HepG2 (cell line): ENCODE results near the gene SHISA5. TPM values are rescaled to one million over a fixed set of nuclear protein-coding genes. Genes with fewer than 3 reads are reported as not detected.

Experiments
- BHLHE40 ChIP-seq: IDR thresholded peaks from 2 replicates; pipeline ENCODE4 v1.6.1; 2011; ENCODE audit warnings: low read length, improper control_type of control experiment
- BRCA1 ChIP-seq: sonication (generic); formaldehyde crosslinking; IDR thresholded peaks from 2 replicates; pipeline ENCODE4 v1.4.0; 2020; ENCODE audit warnings: missing genetic modification reagents
- CAMTA2 ChIP-seq: sonication (generic); formaldehyde crosslinking; IDR thresholded peaks from 2 replicates; pipeline ENCODE4 v1.4.0; 2020; ENCODE audit warnings: mild to moderate bottlenecking, missing genetic modification reagents, borderline replicate concordance
- CHD2 ChIP-seq: IDR thresholded peaks from 2 replicates; pipeline ENCODE4 v1.6.1; 2011; ENCODE audit warnings: low read depth, low read length, improper control_type of control experiment
- DNMT3B ChIP-seq: conservative IDR thresholded peaks from 2 replicates; pipeline ENCODE4 v1.6.1; 2016; ENCODE audit warnings: missing biosample characterization, control low read depth
- IKZF5 ChIP-seq: IDR thresholded peaks from 2 replicates; pipeline ENCODE4 v1.6.1; 2018; ENCODE audit warnings: missing genetic modification reagents, mild to moderate bottlenecking, missing compliant biosample characterization
- NCOA2 ChIP-seq: sonication (generic); formaldehyde crosslinking; IDR thresholded peaks from 2 replicates; pipeline ENCODE4 v1.8.0; 2022; ENCODE audit warnings: inconsistent platforms
- RFXANK ChIP-seq: IDR thresholded peaks from 2 replicates; pipeline ENCODE4 v1.6.1; 2016
- RXRA ChIP-seq: sonication (generic); formaldehyde crosslinking; IDR thresholded peaks from 2 replicates; pipeline ENCODE4 v1.5.1; 2020; ENCODE audit warnings: missing genetic modification reagents
- SNAPC4 ChIP-seq: sonication (generic); formaldehyde crosslinking; IDR thresholded peaks from 2 replicates; pipeline ENCODE4 v1.4.0; 2020; ENCODE audit warnings: mild to moderate bottlenecking, missing genetic modification reagents
- TAF1 ChIP-seq: sonication (generic); formaldehyde crosslinking; IDR thresholded peaks from 2 replicates; pipeline ENCODE4 v1.4.0; 2020; ENCODE audit warnings: missing genetic modification reagents
- ZBTB8A ChIP-seq: sonication (generic); formaldehyde crosslinking; IDR thresholded peaks from 2 replicates; pipeline ENCODE4 v1.4.0; 2020; ENCODE audit warnings: mild to moderate bottlenecking, low read depth, missing genetic modification reagents, borderline replicate concordance
- ZMAT3 ChIP-seq: sonication (generic); formaldehyde crosslinking; conservative IDR thresholded peaks from 2 replicates; pipeline ENCODE4 v1.7.0; 2021; ENCODE audit warnings: missing genetic modification reagents
- ZNF253 ChIP-seq: sonication (generic); formaldehyde crosslinking; IDR thresholded peaks from 2 replicates; pipeline ENCODE4 v1.8.0; 2022; ENCODE audit warnings: mild to moderate bottlenecking, missing genetic modification reagents, borderline replicate concordance
- ZNF329 ChIP-seq: sonication (generic); formaldehyde crosslinking; IDR thresholded peaks from 2 replicates; pipeline ENCODE4 v1.9.0; 2021; ENCODE audit warnings: low read depth, mild to moderate bottlenecking, missing genetic modification reagents
- ZNF441 ChIP-seq: sonication (generic); formaldehyde crosslinking; IDR thresholded peaks from 2 replicates; pipeline ENCODE4 v1.7.0; 2021; ENCODE audit warnings: missing genetic modification reagents, borderline replicate concordance
- ZNF646 ChIP-seq: sonication (generic); formaldehyde crosslinking; IDR thresholded peaks from 2 replicates; pipeline ENCODE4 v1.9.0; 2021; ENCODE audit warnings: mild to moderate bottlenecking, missing genetic modification reagents
- ZNF703 ChIP-seq: sonication (generic); formaldehyde crosslinking; IDR thresholded peaks from 2 replicates; pipeline ENCODE4 v1.5.1; 2020; ENCODE audit warnings: missing genetic modification reagents, mild to moderate bottlenecking, moderate library complexity, borderline replicate concordance
- polyA plus RNA-seq, 8 experiments: library from polyadenylated mRNA; depleted of rRNA in 3 of 8; stranded (reverse) in 7 of 8; unstranded in 1 of 8; fragments of >200 nt; fragmentation: Illumina TruSeq in 4 of 8; extraction: Trizol in 4 of 8; gene quantifications; 2 replicates each; pipeline versions ENCODE4 v1.2.1 to v1.2.3, GENCODE V29; 2011 to 2016; ENCODE audit warnings: low read depth in 4 of 8, missing spikeins in 1 of 8, mixed read lengths in 1 of 8; ENCODE audit not compliant: insufficient read depth in 1 of 8
- total RNA-seq, 5 experiments: library from RNA; depleted of rRNA; stranded (reverse); fragments of >200 nt; fragmentation: Illumina TruSeq; extraction: Trizol; gene quantifications; 2 replicates each; pipeline ENCODE4 v1.2.3, GENCODE V29; 2016; ENCODE audit warnings: low read depth in 1 of 5

SHISA5 gene
- total and polyA plus RNA-seq, 2 of the 13 experiments (the other 11 are each of a cell fraction or from before 2014, with no cell fraction given), result 75.8 to 91.4 TPM

- no peak for TF ChIP-seq SNAPC4 (CRISPR knock-in tag)
- TF ChIP-seq RFXANK (CRISPR knock-in tag), result no peak
- TF ChIP-seq CHD2, result no peak
- no peak for TF ChIP-seq ZNF703 (CRISPR knock-in tag)
- no peak for TF ChIP-seq ZMAT3 (CRISPR knock-in tag)
- TF ChIP-seq ZNF441 (CRISPR knock-in tag), result no peak
- TF ChIP-seq DNMT3B (CRISPR knock-in tag), result no peak
- TF ChIP-seq TAF1 (CRISPR knock-in tag), result no peak
- no peak for TF ChIP-seq ZNF646 (CRISPR knock-in tag)
- TF ChIP-seq IKZF5 (CRISPR knock-in tag), result peak; percentile 48; the same call in 1 of the 2 replicates
- 0 out of 2 replicates have a peak, but pooled peaks have one; percentile 22 for TF ChIP-seq BHLHE40
- 0 out of 2 replicates have a peak, but pooled peaks have one; percentile 21 for TF ChIP-seq NCOA2 (CRISPR knock-in tag)
- no peak for TF ChIP-seq ZNF253 (CRISPR knock-in tag)
- peak; percentile 72 for TF ChIP-seq RXRA (CRISPR knock-in tag)
- no peak for TF ChIP-seq BRCA1
- TF ChIP-seq CAMTA2, result no peak
- no peak for TF ChIP-seq ZBTB8A
- no peak for TF ChIP-seq ZNF329 (CRISPR knock-in tag)
Measured at GRCh38 chr3:48507256-48508061, 3.5 kb upstream of the SHISA5 start (continued).
